Measurements from ENCODE around the gene AOX1.

Gene AOX1

GRCh38 chr2:200591308-200591707, 5.5 kb downstream of the AOX1 start:
- peaks cover 0 to 1% (median 0%) of the 10 kb centered on the region in 5 experiments for H3K27me3 ChIP-seq (replicated peaks in 2 of 5; ENCODE audit: control insufficient read depth in 4 of 5, insufficient read depth in 5 of 5, low read length in 4 of 5)
- peaks cover 0 to 4% (median 0%) of the 10 kb centered on the region in 5 experiments for H3K9me3 ChIP-seq (ENCODE audit: control extremely low read depth in 1 of 5, control insufficient read depth in 4 of 5, insufficient read depth in 2 of 5, low read depth in 1 of 5, low read length in 4 of 5)
- no peak for DNase-seq
- POLR2A ChIA-PET, result no interaction called here
- no peaks in the 10 kb centered on the region for H3K36me3 ChIP-seq (ENCODE audit: control insufficient read depth in 4 of 4, insufficient read depth in 4 of 4, low read length in 3 of 4)
- H3K4me1 ChIP-seq (ENCODE audit: control extremely low read depth in 1 of 4, control insufficient read depth in 4 of 4, insufficient read depth in 4 of 4, low read length in 3 of 4), result peaks cover 0 to under 1% (median under 1%) of the 10 kb centered on the region in 4 experiments
- CTCF ChIA-PET, result no interaction called here
- no peak overlapping the region for H3K27ac ChIP-seq (ENCODE audit: insufficient read depth in 1 of 2, low read depth in 1 of 2, low read length in 2 of 2, poor library complexity in 1 of 2, severe bottlenecking in 2 of 2)
- WGBS (ENCODE audit: insufficient coverage), result 98% methylated on average over 5 of the region's 5 CpGs
- no peak overlapping the region for H3K4me3 ChIP-seq (ENCODE audit: control insufficient read depth in 1 of 7, extremely low read depth in 1 of 7, insufficient read depth in 4 of 7, low read depth in 2 of 7, low read length in 6 of 7)

- Histone ChIP-seq H3K9me3 (ENCODE audit: control extremely low read depth in 1 of 5, control insufficient read depth in 4 of 5, insufficient read depth in 2 of 5, low read depth in 1 of 5, low read length in 4 of 5) (peaks cover 0 to 4% (median 0%) of the 10 kb centered on the region in 5 experiments), H3K4me1 (ENCODE audit: control extremely low read depth in 1 of 4, control insufficient read depth in 4 of 4, insufficient read depth in 4 of 4, low read length in 3 of 4) (no peaks in the 10 kb centered on the region), H3K36me3 (ENCODE audit: control insufficient read depth in 4 of 4, insufficient read depth in 4 of 4, low read length in 3 of 4) (no peaks in the 10 kb centered on the region), H3K4me3 (ENCODE audit: control insufficient read depth in 1 of 7, extremely low read depth in 1 of 7, insufficient read depth in 4 of 7, low read depth in 2 of 7, low read length in 6 of 7) (no peak overlapping the region), H3K27me3 (replicated peaks in 2 of 5; ENCODE audit: control insufficient read depth in 4 of 5, insufficient read depth in 5 of 5, low read length in 4 of 5) (no peaks in the 10 kb centered on the region), H3K27ac (ENCODE audit: insufficient read depth in 1 of 2, low read depth in 1 of 2, low read length in 2 of 2, poor library complexity in 1 of 2, severe bottlenecking in 2 of 2) (no peak overlapping the region)
- ChIA-PET POLR2A (no interaction called here), CTCF (no interaction called here)
- DNase-seq, result peak in 2 of 3 donors; percentile 68 to 75
- 75% methylated on average over 1 of the region's 1 CpG for WGBS (ENCODE audit: insufficient coverage)
Measured at GRCh38 chr2:200592406-200593075, 6.7 kb downstream of the AOX1 start.

- WGBS (ENCODE audit: insufficient coverage), result 71% methylated on average over 1 of the region's 1 CpG
- ChIA-PET CTCF (no interaction called here), POLR2A (interaction anchor here (0.9 kb wide), 1 partner anchor 237 kb away, joined by 4 read pairs; no protein-coding TSS in a partner anchor)
- Histone ChIP-seq H3K27ac (ENCODE audit: insufficient read depth in 1 of 2, low read depth in 1 of 2, low read length in 2 of 2, poor library complexity in 1 of 2, severe bottlenecking in 2 of 2) (no peak overlapping the region), H3K27me3 (replicated peaks in 2 of 5; ENCODE audit: control insufficient read depth in 4 of 5, insufficient read depth in 5 of 5, low read length in 4 of 5) (no peaks in the 10 kb centered on the region), H3K36me3 (ENCODE audit: control insufficient read depth in 4 of 4, insufficient read depth in 4 of 4, low read length in 3 of 4) (no peaks in the 10 kb centered on the region), H3K4me1 (ENCODE audit: control extremely low read depth in 1 of 4, control insufficient read depth in 4 of 4, insufficient read depth in 4 of 4, low read length in 3 of 4) (no peaks in the 10 kb centered on the region), H3K4me3 (ENCODE audit: control insufficient read depth in 1 of 7, extremely low read depth in 1 of 7, insufficient read depth in 4 of 7, low read depth in 2 of 7, low read length in 6 of 7) (no peak overlapping the region), H3K9me3 (ENCODE audit: control extremely low read depth in 1 of 5, control insufficient read depth in 4 of 5, insufficient read depth in 2 of 5, low read depth in 1 of 5, low read length in 4 of 5) (peaks cover 0 to 4% (median 0%) of the 10 kb centered on the region in 5 experiments)
- no peak for DNase-seq
Measured at GRCh38 chr2:200593905-200594304, 8.1 kb downstream of the AOX1 start.

GRCh38 chr2:200595913-200596312, 10.1 kb downstream of the AOX1 start:
- POLR2A ChIA-PET, result no interaction called here
- Histone ChIP-seq H3K27me3 (replicated peaks in 2 of 5; ENCODE audit: control insufficient read depth in 4 of 5, insufficient read depth in 5 of 5, low read length in 4 of 5) (no peaks in the 10 kb centered on the region), H3K4me1 (ENCODE audit: control extremely low read depth in 1 of 4, control insufficient read depth in 4 of 4, insufficient read depth in 4 of 4, low read length in 3 of 4) (no peaks in the 10 kb centered on the region), H3K27ac (ENCODE audit: insufficient read depth in 1 of 2, low read depth in 1 of 2, low read length in 2 of 2, poor library complexity in 1 of 2, severe bottlenecking in 2 of 2) (no peak overlapping the region), H3K9me3 (ENCODE audit: control extremely low read depth in 1 of 5, control insufficient read depth in 4 of 5, insufficient read depth in 2 of 5, low read depth in 1 of 5, low read length in 4 of 5) (peaks cover 0 to 4% (median 0%) of the 10 kb centered on the region in 5 experiments), H3K4me3 (ENCODE audit: control insufficient read depth in 1 of 7, extremely low read depth in 1 of 7, insufficient read depth in 4 of 7, low read depth in 2 of 7, low read length in 6 of 7) (no peak overlapping the region), H3K36me3 (ENCODE audit: control insufficient read depth in 4 of 4, insufficient read depth in 4 of 4, low read length in 3 of 4) (no peaks in the 10 kb centered on the region)
- DNase-seq, result no peak
- CTCF ChIA-PET, result no interaction called here
- WGBS (ENCODE audit: insufficient coverage), result 100% methylated on average over 1 of the region's 3 CpGs

GRCh38 chr2:200596774-200597570, 11.2 kb downstream of the AOX1 start:
- H3K27me3 ChIP-seq (replicated peaks in 2 of 5; ENCODE audit: control insufficient read depth in 4 of 5, insufficient read depth in 5 of 5, low read length in 4 of 5), result no peaks in the 10 kb centered on the region
- H3K36me3 ChIP-seq (ENCODE audit: control insufficient read depth in 4 of 4, insufficient read depth in 4 of 4, low read length in 3 of 4), result no peaks in the 10 kb centered on the region
- peaks cover 0 to 4% (median 0%) of the 10 kb centered on the region in 5 experiments for H3K9me3 ChIP-seq (ENCODE audit: control extremely low read depth in 1 of 5, control insufficient read depth in 4 of 5, insufficient read depth in 2 of 5, low read depth in 1 of 5, low read length in 4 of 5)
- POLR2A ChIA-PET, result no interaction called here
- CTCF ChIA-PET, result interaction anchor here (1.1 kb wide), 1 partner anchor 18 kb away, joined by 3 read pairs; no protein-coding TSS in a partner anchor
- no peak overlapping the region for H3K27ac ChIP-seq (ENCODE audit: insufficient read depth in 1 of 2, low read depth in 1 of 2, low read length in 2 of 2, poor library complexity in 1 of 2, severe bottlenecking in 2 of 2)
- DNase-seq, result no peak
- no peaks in the 10 kb centered on the region for H3K4me1 ChIP-seq (ENCODE audit: control extremely low read depth in 1 of 4, control insufficient read depth in 4 of 4, insufficient read depth in 4 of 4, low read length in 3 of 4)
- WGBS (ENCODE audit: insufficient coverage), result 96% methylated on average over 3 of the region's 5 CpGs
- H3K4me3 ChIP-seq (ENCODE audit: control insufficient read depth in 1 of 7, extremely low read depth in 1 of 7, insufficient read depth in 4 of 7, low read depth in 2 of 7, low read length in 6 of 7), result no peak overlapping the region

- H3K4me1 ChIP-seq (ENCODE audit: control extremely low read depth in 1 of 4, control insufficient read depth in 4 of 4, insufficient read depth in 4 of 4, low read length in 3 of 4), result no peaks in the 10 kb centered on the region
- peaks cover 0 to 4% (median 0%) of the 10 kb centered on the region in 5 experiments for H3K9me3 ChIP-seq (ENCODE audit: control extremely low read depth in 1 of 5, control insufficient read depth in 4 of 5, insufficient read depth in 2 of 5, low read depth in 1 of 5, low read length in 4 of 5)
- ChIA-PET CTCF (no interaction called here), POLR2A (no interaction called here)
- DNase-seq, result no peak
- H3K27ac ChIP-seq (ENCODE audit: insufficient read depth in 1 of 2, low read depth in 1 of 2, low read length in 2 of 2, poor library complexity in 1 of 2, severe bottlenecking in 2 of 2), result no peak overlapping the region
- H3K4me3 ChIP-seq (ENCODE audit: control insufficient read depth in 1 of 7, extremely low read depth in 1 of 7, insufficient read depth in 4 of 7, low read depth in 2 of 7, low read length in 6 of 7), result no peak overlapping the region
- no peaks in the 10 kb centered on the region for H3K27me3 ChIP-seq (replicated peaks in 2 of 5; ENCODE audit: control insufficient read depth in 4 of 5, insufficient read depth in 5 of 5, low read length in 4 of 5)
- H3K36me3 ChIP-seq (ENCODE audit: control insufficient read depth in 4 of 4, insufficient read depth in 4 of 4, low read length in 3 of 4), result no peaks in the 10 kb centered on the region
- no CpG with 5 or more reads among the region's 3 CpGs for WGBS (ENCODE audit: insufficient coverage)
Measured at GRCh38 chr2:200599206-200599605, 13.4 kb downstream of the AOX1 start.

Data from common myeloid progenitor, CD34-positive (primary cell).